ENCODE results near the gene SMC1A. TPM values are rescaled to one million over a fixed set of nuclear protein-coding genes. Genes with fewer than 3 reads are reported as not detected.

Gene SMC1A
- total RNA-seq, 1 experiment from 2014 or later, result 88.3 TPM

DNA sequence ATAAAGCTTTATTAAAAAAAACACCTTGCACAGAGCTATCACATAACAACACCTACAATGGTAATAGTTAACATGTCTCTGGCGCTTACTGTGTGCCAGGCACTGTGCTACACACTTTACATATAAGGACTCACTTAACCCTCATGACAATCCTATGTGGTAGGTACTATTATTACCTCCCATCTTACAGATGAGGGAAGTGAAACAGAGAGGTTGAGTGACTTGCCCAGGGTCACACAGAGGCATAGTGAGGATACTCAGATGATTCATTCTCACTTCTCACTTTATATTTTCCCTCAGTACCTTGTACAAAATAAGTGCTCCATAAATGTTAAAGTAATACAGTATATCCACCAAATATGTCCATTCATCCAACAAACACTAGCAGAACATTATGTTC lies 97.7 kb downstream of the SMC1A start:
- Histone ChIP-seq H3K79me2 (ENCODE audit: insufficient read depth, low read length) (no peaks in the 10 kb centered on the region), H3K27ac (ENCODE audit: low read depth, low read length) (no peak overlapping the region), H3K4me2 (ENCODE audit: low read length) (no peak overlapping the region), H3K4me3 (replicated peaks in 1 of 2; ENCODE audit: low read depth in 1 of 2, low read length in 2 of 2) (no peak overlapping the region), H3K27me3 (ENCODE audit: insufficient read depth, low read length) (0 out of 2 replicates have a peak, but pooled peaks cover 5% of the 10 kb centered on the region), H3K9me3 (ENCODE audit: control insufficient read depth in 1 of 2, insufficient read depth in 1 of 2, low read depth in 1 of 2, low read length in 2 of 2) (no peaks in the 10 kb centered on the region), H2AFZ (ENCODE audit: low read depth, low read length, poor library complexity, severe bottlenecking) (no peak overlapping the region), H3K9ac (ENCODE audit: low read length) (no peak overlapping the region), H3K4me1 (ENCODE audit: control insufficient read depth in 1 of 2, insufficient read depth in 2 of 2, low read length in 2 of 2) (0 out of 4 replicates have a peak, but pooled peaks cover 0 to under 1% of the 10 kb centered on the region in 2 experiments), H4K20me1 (ENCODE audit: insufficient read depth) (no peaks in the 10 kb centered on the region), H3K9me2 (ENCODE audit: insufficient read depth) (no peaks in the 10 kb centered on the region), H3K36me3 (ENCODE audit: control insufficient read depth in 1 of 2, insufficient read depth in 2 of 2, low read length in 2 of 2) (no peaks in the 10 kb centered on the region)
- ATAC-seq, result no peak
- BruUV-seq (replicated peaks), result no TSS peak
- no peak for DNase-seq (ENCODE audit: low read depth, low spot score)
- intact Hi-C loops (cut with micrococcal nuclease), result no loop called here
- CTCF ChIA-PET, result no interaction called here
- POLR2A ChIA-PET, result no interaction called here
- RAD21 ChIA-PET (ENCODE audit: low non-redundant PET in 1 of 2, low total read pairs in 2 of 2, uncharacterized antibody in 2 of 2, unreplicated experiment in 2 of 2), result no interaction called here
- no peak for TF ChIP-seq YY1 (IDR thresholded peaks at IDR 0.05; ENCODE audit: extremely low read depth, insufficient replicate concordance, low read depth, low read length)
- TF ChIP-seq SP1 (IDR thresholded peaks at IDR 0.05; ENCODE audit: low read depth), result no peak
- no peak for TF ChIP-seq CBX3 (IDR thresholded peaks at IDR 0.05; ENCODE audit: low read depth)
- TF ChIP-seq ZBTB33 (IDR thresholded peaks at IDR 0.05; ENCODE audit: extremely low read depth, insufficient replicate concordance, low read length), result no peak
- TF ChIP-seq ATF3 (IDR thresholded peaks at IDR 0.05), result no peak
- no peak for TF ChIP-seq REST (IDR thresholded peaks at IDR 0.05; ENCODE audit: low read depth)
- no peak for TF ChIP-seq EZH2phosphoT487 (IDR thresholded peaks at IDR 0.05; ENCODE audit: borderline replicate concordance)
- TF ChIP-seq, protein P1, sequence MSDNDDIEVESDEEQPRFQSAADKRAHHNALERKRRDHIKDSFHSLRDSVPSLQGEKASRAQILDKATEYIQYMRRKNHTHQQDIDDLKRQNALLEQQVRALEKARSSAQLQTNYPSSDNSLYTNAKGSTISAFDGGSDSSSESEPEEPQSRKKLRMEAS (IDR thresholded peaks at IDR 0.05), result no peak
- no peak for TF ChIP-seq ELF1 (IDR thresholded peaks at IDR 0.05; ENCODE audit: borderline replicate concordance, low read depth)
- no peak for TF ChIP-seq POLR2AphosphoS5 (IDR thresholded peaks at IDR 0.05; ENCODE audit: low read depth, low read length)
- TF ChIP-seq SRF (IDR thresholded peaks at IDR 0.05; ENCODE audit: low read depth), result no peak
- no peak for TF ChIP-seq SIN3A (IDR thresholded peaks at IDR 0.05; ENCODE audit: low read depth)
- no peak for TF ChIP-seq POLR2A (IDR thresholded peaks at IDR 0.05; ENCODE audit: borderline replicate concordance, extremely low read depth, insufficient read depth, insufficient read length)
- no peak for TF ChIP-seq CEBPB (IDR thresholded peaks at IDR 0.05; ENCODE audit: low read depth)
- TF ChIP-seq, protein P2, sequence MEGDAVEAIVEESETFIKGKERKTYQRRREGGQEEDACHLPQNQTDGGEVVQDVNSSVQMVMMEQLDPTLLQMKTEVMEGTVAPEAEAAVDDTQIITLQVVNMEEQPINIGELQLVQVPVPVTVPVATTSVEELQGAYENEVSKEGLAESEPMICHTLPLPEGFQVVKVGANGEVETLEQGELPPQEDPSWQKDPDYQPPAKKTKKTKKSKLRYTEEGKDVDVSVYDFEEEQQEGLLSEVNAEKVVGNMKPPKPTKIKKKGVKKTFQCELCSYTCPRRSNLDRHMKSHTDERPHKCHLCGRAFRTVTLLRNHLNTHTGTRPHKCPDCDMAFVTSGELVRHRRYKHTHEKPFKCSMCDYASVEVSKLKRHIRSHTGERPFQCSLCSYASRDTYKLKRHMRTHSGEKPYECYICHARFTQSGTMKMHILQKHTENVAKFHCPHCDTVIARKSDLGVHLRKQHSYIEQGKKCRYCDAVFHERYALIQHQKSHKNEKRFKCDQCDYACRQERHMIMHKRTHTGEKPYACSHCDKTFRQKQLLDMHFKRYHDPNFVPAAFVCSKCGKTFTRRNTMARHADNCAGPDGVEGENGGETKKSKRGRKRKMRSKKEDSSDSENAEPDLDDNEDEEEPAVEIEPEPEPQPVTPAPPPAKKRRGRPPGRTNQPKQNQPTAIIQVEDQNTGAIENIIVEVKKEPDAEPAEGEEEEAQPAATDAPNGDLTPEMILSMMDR (IDR thresholded peaks at IDR 0.05 in 2 of 3, conservative IDR thresholded peaks at IDR 0.05 in 1 of 3; ENCODE audit: borderline replicate concordance in 1 of 3, insufficient read depth in 1 of 3, low read depth in 2 of 3, low read length in 2 of 3), result no peak
- no peak for TF ChIP-seq EZH2 (IDR thresholded peaks at IDR 0.05)
- TF ChIP-seq JUND (IDR thresholded peaks at IDR 0.05), result no peak
